SU-DHL-6 (cell line): ENCODE results near the gene THTPA.

Experiments
- H2AFZ ChIP-seq: fragments of 200-600 bp; sonication (generic); 2 replicates; pipeline ENCODE4 v1.6.1; 2014; ENCODE audit warnings: low read depth, mild to moderate bottlenecking, moderate library complexity, mixed read lengths, antibody characterized with exemption, low read length; ENCODE audit not compliant: severe bottlenecking
- H3F3A ChIP-seq: fragments of 200-600 bp; shearing (Covaris generic); 2 replicates; pipeline ENCODE4 v1.6.0; 2016; ENCODE audit warnings: antibody characterized with exemption, mild to moderate bottlenecking; ENCODE audit not compliant: insufficient read depth
- H3K27ac ChIP-seq: fragments of 200-600 bp; sonication (generic); 2 replicates; pipeline ENCODE4 v1.5.1; 2016; ENCODE audit warnings: low read depth, mild to moderate bottlenecking, low read length, moderate library complexity, mixed read lengths
- H3K27me3 ChIP-seq: fragments of 200-600 bp; sonication (generic), shearing (Covaris generic); 2 replicates; pipeline ENCODE4 v1.6.0; 2014; ENCODE audit warnings: mild to moderate bottlenecking, low read length
- H3K36me3 ChIP-seq: fragments of 200-600 bp; sonication (generic); 2 replicates; pipeline ENCODE4 v1.6.1; 2014; ENCODE audit warnings: mild to moderate bottlenecking, low read length, mixed read lengths
- H3K4me2 ChIP-seq: fragments of 300-600, 200-600 bp; shearing (Covaris generic), sonication (generic); 2 replicates; pipeline ENCODE4 v1.6.0; 2014; ENCODE audit warnings: low read length, low read depth, mild to moderate bottlenecking; ENCODE audit not compliant: poor library complexity, severe bottlenecking
- H3K4me3 ChIP-seq: fragments of 200-600 bp; sonication (generic); 2 replicates; pipeline ENCODE4 v1.5.1; 2014; ENCODE audit warnings: antibody characterized with exemption, low read length, mild to moderate bottlenecking, mixed read lengths; ENCODE audit not compliant: insufficient read depth, poor library complexity, severe bottlenecking
- H3K79me2 ChIP-seq: fragments of 200-600 bp; sonication (generic); 2 replicates; pipeline ENCODE4 v1.6.1; 2014; ENCODE audit warnings: mild to moderate bottlenecking, low read length, moderate library complexity; ENCODE audit not compliant: insufficient read depth
- H3K9ac ChIP-seq: fragments of 200-600 bp; sonication (generic); 2 replicates; pipeline ENCODE4 v1.7.0; 2014; ENCODE audit warnings: mild to moderate bottlenecking, low read length
- H3K9me2 ChIP-seq: fragments of 200-600 bp; sonication (generic); replicated peaks from 2 replicates; pipeline ENCODE4 v1.6.1; 2014; ENCODE audit warnings: low read length; ENCODE audit not compliant: insufficient read depth
- H3K9me3 ChIP-seq: fragments of 200-600 bp; sonication (generic); 2 replicates; pipeline ENCODE4 v1.6.1; 2014; ENCODE audit warnings: low read length, mixed read lengths; ENCODE audit not compliant: insufficient read depth
- H4K20me1 ChIP-seq: fragments of 200-600 bp; sonication (generic); 2 replicates; pipeline ENCODE4 v1.6.1; 2014; ENCODE audit warnings: low read depth, mild to moderate bottlenecking, antibody characterized with exemption, low read length, moderate library complexity, mixed read lengths
- EZH2phosphoT487 ChIP-seq: fragments of 200-600 bp; sonication (generic), shearing (Covaris generic); conservative IDR thresholded peaks from 2 replicates; pipeline ENCODE4 v1.6.1; 2018; ENCODE audit warnings: mild to moderate bottlenecking, antibody characterized with exemption, low read length, moderate library complexity, mixed read lengths
- TF ChIP-seq, protein P1 (sequence below): fragments of 200-600 bp; sonication (generic); IDR thresholded peaks from one replicate; pipeline ENCODE4 v1.5.1; 2017; ENCODE audit warnings: antibody characterized with exemption, mild to moderate bottlenecking, low read length, moderate library complexity; ENCODE audit not compliant: insufficient read depth, poor library complexity, severe bottlenecking

The THTPA gene

DNA sequence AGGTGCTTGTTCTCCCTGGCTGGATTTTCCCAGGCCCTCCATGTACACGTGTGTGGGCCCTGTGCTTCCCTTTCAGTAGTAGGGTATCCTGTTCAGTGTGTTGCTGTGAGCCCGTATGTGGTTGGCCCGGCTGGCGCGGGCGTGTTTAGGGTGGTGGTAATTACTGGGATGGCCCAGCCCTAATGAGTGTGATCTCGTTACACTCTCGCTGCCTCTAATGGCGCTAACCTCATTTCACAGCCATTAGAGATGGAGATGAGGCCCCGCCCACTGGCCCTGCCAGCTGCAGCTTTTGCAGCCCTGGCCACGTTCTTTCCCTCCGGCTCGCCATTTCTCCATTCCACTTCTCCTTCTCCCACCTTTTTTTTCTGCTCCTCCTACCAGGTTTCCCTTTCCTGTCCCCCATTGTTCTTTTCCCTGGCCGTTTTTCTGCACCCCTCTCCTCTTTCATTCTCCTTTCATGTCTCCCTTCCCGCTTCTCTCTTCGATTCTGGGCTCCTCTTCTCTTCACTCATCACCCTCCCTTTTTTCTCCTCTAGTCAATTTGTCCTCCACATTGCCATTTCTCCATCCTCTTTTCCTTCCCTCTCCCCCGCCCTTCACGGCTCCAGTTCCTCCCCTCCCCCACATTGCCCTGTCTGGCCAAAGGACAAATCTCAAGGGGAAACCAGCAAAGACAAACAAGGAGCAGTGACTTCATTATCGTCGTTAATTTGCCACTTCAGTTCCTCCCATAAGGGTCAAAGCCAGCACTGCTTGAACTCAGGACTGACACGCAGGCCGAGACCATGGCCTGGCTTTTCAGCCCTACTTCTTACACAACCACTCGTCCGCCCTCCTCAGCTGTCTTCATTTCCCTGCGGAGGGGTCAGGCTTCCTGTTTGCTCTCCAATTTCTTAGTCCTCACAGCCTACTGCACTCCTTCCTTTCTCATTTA, 11.3 kb upstream of the THTPA start:
- Histone ChIP-seq H3K79me2 (no peaks in the 10 kb centered on the region), H3K4me2 (no peak overlapping the region), H3K9ac (no peak overlapping the region), H3K27me3 (no peaks in the 10 kb centered on the region), H3K9me2 (no peaks in the 10 kb centered on the region), H4K20me1 (no peaks in the 10 kb centered on the region), H3K27ac (no peak overlapping the region), H3F3A (no peaks in the 10 kb centered on the region), H3K36me3 (no peaks in the 10 kb centered on the region), H3K4me3 (no peak overlapping the region), H3K9me3 (no peaks in the 10 kb centered on the region), H2AFZ (no peak overlapping the region)
- TF ChIP-seq, protein P1, sequence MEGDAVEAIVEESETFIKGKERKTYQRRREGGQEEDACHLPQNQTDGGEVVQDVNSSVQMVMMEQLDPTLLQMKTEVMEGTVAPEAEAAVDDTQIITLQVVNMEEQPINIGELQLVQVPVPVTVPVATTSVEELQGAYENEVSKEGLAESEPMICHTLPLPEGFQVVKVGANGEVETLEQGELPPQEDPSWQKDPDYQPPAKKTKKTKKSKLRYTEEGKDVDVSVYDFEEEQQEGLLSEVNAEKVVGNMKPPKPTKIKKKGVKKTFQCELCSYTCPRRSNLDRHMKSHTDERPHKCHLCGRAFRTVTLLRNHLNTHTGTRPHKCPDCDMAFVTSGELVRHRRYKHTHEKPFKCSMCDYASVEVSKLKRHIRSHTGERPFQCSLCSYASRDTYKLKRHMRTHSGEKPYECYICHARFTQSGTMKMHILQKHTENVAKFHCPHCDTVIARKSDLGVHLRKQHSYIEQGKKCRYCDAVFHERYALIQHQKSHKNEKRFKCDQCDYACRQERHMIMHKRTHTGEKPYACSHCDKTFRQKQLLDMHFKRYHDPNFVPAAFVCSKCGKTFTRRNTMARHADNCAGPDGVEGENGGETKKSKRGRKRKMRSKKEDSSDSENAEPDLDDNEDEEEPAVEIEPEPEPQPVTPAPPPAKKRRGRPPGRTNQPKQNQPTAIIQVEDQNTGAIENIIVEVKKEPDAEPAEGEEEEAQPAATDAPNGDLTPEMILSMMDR, result no peak
- TF ChIP-seq EZH2phosphoT487, result no peak

DNA sequence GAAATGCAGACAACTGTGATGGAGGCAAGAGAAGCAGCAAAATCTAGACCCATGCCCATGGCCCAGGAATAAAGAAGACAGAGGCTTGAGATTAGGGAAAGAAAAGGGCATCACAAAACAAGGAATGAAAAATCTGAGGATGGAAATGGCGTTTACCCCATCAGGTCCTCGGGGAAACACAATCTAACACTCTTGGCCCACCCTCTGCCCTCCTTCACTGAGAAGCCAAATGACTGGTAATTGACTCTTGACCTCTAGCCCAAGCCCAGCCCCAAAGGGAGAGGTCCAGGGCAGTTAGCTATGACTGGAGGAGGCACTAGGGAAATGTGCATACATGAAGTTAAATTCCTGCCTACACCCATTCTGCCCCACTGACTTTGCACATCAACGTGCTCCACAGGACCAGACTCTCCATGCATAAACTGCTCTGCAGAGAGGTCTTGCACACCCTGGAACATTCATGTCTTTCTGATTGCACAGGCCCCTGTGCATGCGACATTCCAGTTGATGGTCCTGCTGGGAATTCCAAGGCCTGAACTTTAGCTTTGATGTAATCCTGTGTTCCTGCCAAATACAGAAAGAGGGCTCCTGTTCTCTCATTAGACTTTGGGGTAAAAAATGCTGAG, 10.2 kb upstream of the THTPA start:
- no peak overlapping the region for H3K4me2 ChIP-seq
- H4K20me1 ChIP-seq, result no peaks in the 10 kb centered on the region
- H2AFZ ChIP-seq, result no peak overlapping the region
- H3K9me3 ChIP-seq, result no peaks in the 10 kb centered on the region
- H3K79me2 ChIP-seq, result no peaks in the 10 kb centered on the region
- no peak overlapping the region for H3K27ac ChIP-seq
- H3K9ac ChIP-seq, result no peak overlapping the region
- no peaks in the 10 kb centered on the region for H3K36me3 ChIP-seq
- no peak overlapping the region for H3K4me3 ChIP-seq
- no peaks in the 10 kb centered on the region for H3K27me3 ChIP-seq
- no peak for TF ChIP-seq EZH2phosphoT487
- TF ChIP-seq, protein P1, result no peak
- no peaks in the 10 kb centered on the region for H3K9me2 ChIP-seq
- no peaks in the 10 kb centered on the region for H3F3A ChIP-seq

DNA sequence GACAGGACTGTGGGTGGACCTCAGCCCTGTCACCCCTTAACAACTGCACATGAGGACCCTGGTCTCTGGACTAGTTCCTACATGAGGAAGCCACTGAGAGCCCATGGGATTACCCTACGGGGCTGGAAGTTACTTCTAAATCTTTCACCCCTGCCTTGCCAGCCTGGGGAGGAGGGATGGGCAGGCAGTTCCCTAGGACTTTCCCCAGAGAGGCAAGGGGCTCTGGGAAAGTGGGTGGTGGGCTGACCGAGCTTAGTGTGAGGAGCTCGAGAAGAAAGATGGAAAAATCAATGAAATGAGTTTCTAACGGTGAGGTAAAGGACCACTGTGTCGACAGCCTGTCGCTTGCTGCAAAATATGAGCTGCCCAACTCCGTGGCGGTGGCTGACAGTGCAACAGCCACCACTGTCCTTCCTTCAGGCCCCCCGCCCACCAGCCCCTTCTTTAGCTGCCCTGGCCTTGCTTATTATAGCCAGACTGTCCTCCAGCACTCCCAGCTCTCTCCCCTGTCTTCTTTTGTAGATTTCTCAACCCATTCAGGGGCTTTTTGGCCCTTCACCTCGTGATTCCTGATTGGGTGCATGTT, 9.5 kb upstream of the THTPA start:
- Histone ChIP-seq H3K27me3 (no peaks in the 10 kb centered on the region), H3K79me2 (no peaks in the 10 kb centered on the region), H3K36me3 (no peaks in the 10 kb centered on the region), H3F3A (no peaks in the 10 kb centered on the region), H3K27ac (no peak overlapping the region), H3K4me2 (no peak overlapping the region), H3K9me2 (no peaks in the 10 kb centered on the region), H4K20me1 (no peaks in the 10 kb centered on the region), H2AFZ (no peak overlapping the region), H3K9me3 (no peaks in the 10 kb centered on the region), H3K4me3 (no peak overlapping the region), H3K9ac (no peak overlapping the region)
- TF ChIP-seq EZH2phosphoT487, result no peak
- TF ChIP-seq, protein P1, result no peak
